ACHN (cell line): ENCODE data around the gene TBX4.
"Not testable (repeated sequence)": the region's sequence is repeated elsewhere in the genome, so short reads cannot be mapped to it uniquely, and the experiment has no call there.

Experiments
- DNase-seq: peaks from one replicate; pipeline ENCODE4 v3.0.0-alpha.2; 2015
- in situ Hi-C: cut with HindIII; loops from 2 replicates; pipeline ENCODE4 v1.10.0; 2017; ENCODE audit warnings: low sequenced_read_pairs, low pct_ligation_motif_present, low pct_unique_long_range_greater_than_20kb

TBX4 gene

GRCh38 chr17:61488878-61489718, 36.9 kb downstream of the TBX4 start:
- DNase-seq = no peak
- in situ Hi-C loops = no loop called here

GRCh38 chr17:61489719-61490490, 37.7 kb downstream of the TBX4 start:
- no peak for DNase-seq
- in situ Hi-C loops = no loop called here

- no peak for DNase-seq
- in situ Hi-C loops = no loop called here
Measured at GRCh38 chr17:61490540-61490975, 38.3 kb downstream of the TBX4 start.

GRCh38 chr17:61491981-61492380, 39.8 kb downstream of the TBX4 start:
- in situ Hi-C loops = no loop called here
- no peak for DNase-seq

- DNase-seq = no peak
- in situ Hi-C loops = no loop called here
Measured at GRCh38 chr17:61492759-61493526, 40.7 kb downstream of the TBX4 start.

GRCh38 chr17:61493830-61494324, 41.7 kb downstream of the TBX4 start:
- in situ Hi-C loops, DNase-seq: not testable (repeated sequence)

GRCh38 chr17:61494325-61495160, 42.3 kb downstream of the TBX4 start:
- no peak for DNase-seq
- in situ Hi-C loops = no loop called here

- in situ Hi-C loops = no loop called here
Measured at GRCh38 chr17:61495161-61495857, 43.1 kb downstream of the TBX4 start.

GRCh38 chr17:61496174-61496956, 44.1 kb downstream of the TBX4 start:
- no peak for DNase-seq
- in situ Hi-C loops = no loop called here

More at GRCh38 chr17:61495161-61495857, 43.1 kb downstream of the TBX4 start:
- no peak for DNase-seq

GRCh38 chr17:61496957-61497653, 44.9 kb downstream of the TBX4 start:
- DNase-seq = no peak
- in situ Hi-C loops = no loop called here

GRCh38 chr17:61498042-61498994, 46.1 kb downstream of the TBX4 start:
- no peak for DNase-seq
- in situ Hi-C loops = no loop called here

GRCh38 chr17:61499632-61500031, 47.4 kb downstream of the TBX4 start:
- in situ Hi-C loops = no loop called here
- DNase-seq = no peak

GRCh38 chr17:61500287-61500686, 48.1 kb downstream of the TBX4 start:
- in situ Hi-C loops = no loop called here
- DNase-seq = no peak

- DNase-seq = no peak
- in situ Hi-C loops = no loop called here
Measured at GRCh38 chr17:61502292-61502691, 50.1 kb downstream of the TBX4 start.

- DNase-seq = no peak
- in situ Hi-C loops = no loop called here
Measured at GRCh38 chr17:61503961-61504360, 51.7 kb downstream of the TBX4 start.
